ENCODE measurements around the gene WNK4. TPM values are rescaled to one million over a fixed set of nuclear protein-coding genes. Genes with fewer than 3 reads are reported as not detected.

The WNK4 gene
- total and polyA plus RNA-seq, 9 of the 15 experiments (the other 6 are each of a cell fraction or from before 2014, with no cell fraction given) = 0.32 to 25.8 (median 4.5) TPM

DNA sequence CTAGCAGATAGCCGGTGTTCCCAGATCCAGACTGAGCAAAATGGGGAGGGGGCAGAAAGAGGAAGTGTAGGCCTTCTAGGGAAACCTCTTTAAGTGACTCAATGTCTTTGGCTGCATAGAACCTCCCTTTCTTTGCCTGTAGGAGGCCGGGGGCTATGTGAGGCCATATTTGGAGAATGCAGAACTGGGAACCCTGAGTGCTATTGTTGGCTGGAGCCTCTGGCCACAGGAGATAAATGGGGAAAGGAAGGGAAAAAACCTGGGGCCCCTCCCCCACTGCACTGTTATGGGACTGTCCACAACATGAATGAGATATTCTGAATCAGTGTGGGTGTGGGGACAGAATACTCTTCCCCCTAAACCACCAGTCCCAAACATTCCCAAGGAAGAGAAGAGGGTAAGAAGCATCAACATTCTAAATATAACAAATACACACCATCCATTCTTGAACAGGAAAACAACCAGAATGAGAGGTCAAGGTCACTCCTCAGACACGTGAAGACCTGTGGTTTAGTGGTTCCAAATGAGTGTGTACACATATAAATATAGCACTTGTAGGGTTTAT lies 4.8 kb upstream of the WNK4 start (continued):
- TF ChIP-seq, protein P1, sequence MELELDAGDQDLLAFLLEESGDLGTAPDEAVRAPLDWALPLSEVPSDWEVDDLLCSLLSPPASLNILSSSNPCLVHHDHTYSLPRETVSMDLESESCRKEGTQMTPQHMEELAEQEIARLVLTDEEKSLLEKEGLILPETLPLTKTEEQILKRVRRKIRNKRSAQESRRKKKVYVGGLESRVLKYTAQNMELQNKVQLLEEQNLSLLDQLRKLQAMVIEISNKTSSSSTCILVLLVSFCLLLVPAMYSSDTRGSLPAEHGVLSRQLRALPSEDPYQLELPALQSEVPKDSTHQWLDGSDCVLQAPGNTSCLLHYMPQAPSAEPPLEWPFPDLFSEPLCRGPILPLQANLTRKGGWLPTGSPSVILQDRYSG (tag; conservative IDR thresholded peaks at IDR 0.05; ENCODE audit: low read depth) = no peak
- TF ChIP-seq MXI1 (IDR thresholded peaks at IDR 0.05; ENCODE audit: low read depth, low read length) (no peak), ZBTB7A (IDR thresholded peaks at IDR 0.05; ENCODE audit: borderline replicate concordance, control insufficient read depth, low read depth, low read length) (peak; percentile 57), XRCC3 (IDR thresholded peaks at IDR 0.05) (no peak), TCFL5 (CRISPR knock-in tag; conservative IDR thresholded peaks at IDR 0.05) (no peak), SMARCC2 (IDR thresholded peaks at IDR 0.05; ENCODE audit: low read depth) (0 out of 2 replicates have a peak, but pooled peaks have one; percentile 42), ZNF384 (IDR thresholded peaks at IDR 0.05; ENCODE audit: low read depth, low read length) (0 out of 2 replicates have a peak, but pooled peaks have one; percentile 34), RBM22 (IDR thresholded peaks at IDR 0.05; ENCODE audit: low read depth, low read length, poor library complexity, severe bottlenecking) (no peak), MEF2D (tag; conservative IDR thresholded peaks at IDR 0.05; ENCODE audit: low read depth) (peak; percentile 94), ZNF766 (CRISPR knock-in tag; conservative IDR thresholded peaks at IDR 0.05) (peak; percentile 88), MECOM (CRISPR knock-in tag; IDR thresholded peaks at IDR 0.05) (no peak), EP400 (IDR thresholded peaks at IDR 0.05) (peak; percentile 53), DMBX1 (CRISPR knock-in tag; IDR thresholded peaks at IDR 0.05; ENCODE audit: borderline replicate concordance) (no peak), EGR1 (conservative IDR thresholded peaks at IDR 0.05) (peak; percentile 39), GABPA (tag; conservative IDR thresholded peaks at IDR 0.05; ENCODE audit: low read depth) (0 out of 2 replicates have a peak, but pooled peaks have one; percentile 13), SUPT5H (IDR thresholded peaks at IDR 0.05) (no peak), FOSL1 (tag; conservative IDR thresholded peaks at IDR 0.05) (peak; percentile 73), GATAD2A (IDR thresholded peaks at IDR 0.05) (0 out of 2 replicates have a peak, but pooled peaks have one; percentile 36), CTBP1 (IDR thresholded peaks at IDR 0.05; ENCODE audit: borderline replicate concordance) (peak; percentile 33; the same call in 1 of the 2 replicates), ETV6 (IDR thresholded peaks at IDR 0.05; ENCODE audit: borderline replicate concordance in 1 of 2, low read depth in 2 of 2, low read length in 1 of 2) (peak in 1 of 2 experiments; percentile 69; a peak in 2 of 4 replicates), ETV6 (CRISPR knock-in tag; IDR thresholded peaks at IDR 0.05; ENCODE audit: borderline replicate concordance) (no peak)
- TF ChIP-seq, protein P2, sequence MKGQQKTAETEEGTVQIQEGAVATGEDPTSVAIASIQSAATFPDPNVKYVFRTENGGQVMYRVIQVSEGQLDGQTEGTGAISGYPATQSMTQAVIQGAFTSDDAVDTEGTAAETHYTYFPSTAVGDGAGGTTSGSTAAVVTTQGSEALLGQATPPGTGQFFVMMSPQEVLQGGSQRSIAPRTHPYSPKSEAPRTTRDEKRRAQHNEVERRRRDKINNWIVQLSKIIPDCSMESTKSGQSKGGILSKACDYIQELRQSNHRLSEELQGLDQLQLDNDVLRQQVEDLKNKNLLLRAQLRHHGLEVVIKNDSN (CRISPR knock-in tag; IDR thresholded peaks at IDR 0.05) = peak; percentile 64
- TF ChIP-seq, protein P3, sequence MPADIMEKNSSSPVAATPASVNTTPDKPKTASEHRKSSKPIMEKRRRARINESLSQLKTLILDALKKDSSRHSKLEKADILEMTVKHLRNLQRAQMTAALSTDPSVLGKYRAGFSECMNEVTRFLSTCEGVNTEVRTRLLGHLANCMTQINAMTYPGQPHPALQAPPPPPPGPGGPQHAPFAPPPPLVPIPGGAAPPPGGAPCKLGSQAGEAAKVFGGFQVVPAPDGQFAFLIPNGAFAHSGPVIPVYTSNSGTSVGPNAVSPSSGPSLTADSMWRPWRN (IDR thresholded peaks at IDR 0.05; ENCODE audit: low read depth) = peak; percentile 58; the same call in 1 of the 2 replicates
- TF ChIP-seq, protein P4, sequence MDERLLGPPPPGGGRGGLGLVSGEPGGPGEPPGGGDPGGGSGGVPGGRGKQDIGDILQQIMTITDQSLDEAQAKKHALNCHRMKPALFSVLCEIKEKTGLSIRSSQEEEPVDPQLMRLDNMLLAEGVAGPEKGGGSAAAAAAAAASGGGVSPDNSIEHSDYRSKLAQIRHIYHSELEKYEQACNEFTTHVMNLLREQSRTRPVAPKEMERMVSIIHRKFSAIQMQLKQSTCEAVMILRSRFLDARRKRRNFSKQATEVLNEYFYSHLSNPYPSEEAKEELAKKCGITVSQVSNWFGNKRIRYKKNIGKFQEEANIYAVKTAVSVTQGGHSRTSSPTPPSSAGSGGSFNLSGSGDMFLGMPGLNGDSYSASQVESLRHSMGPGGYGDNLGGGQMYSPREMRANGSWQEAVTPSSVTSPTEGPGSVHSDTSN (CRISPR knock-in tag; IDR thresholded peaks at IDR 0.05; ENCODE audit: low read depth) = no peak
- TF ChIP-seq, protein P4 (tag; conservative IDR thresholded peaks at IDR 0.05; ENCODE audit: low read depth) = 0 out of 2 replicates have a peak, but pooled peaks have one; percentile 15

Measured in K562 (cell line).